Nephron progenitor cell (in vitro differentiated cells): ENCODE results near the gene CDC42EP5.
A peak's percentile ranks its signal among the peaks of the same experiment; 100 is the strongest.

Experiments used
- DNase-seq: peaks from one replicate; pipeline ENCODE4 v3.0.0; 2021
- H3K27ac Mint-ChIP-seq: 2 replicates; pipeline ENCODE4 v1.8.0; 2021; ENCODE audit warnings: mild to moderate bottlenecking, moderate library complexity, mixed read lengths
- H3K27me3 Mint-ChIP-seq: 2 replicates; pipeline ENCODE4 v1.8.0; 2021; ENCODE audit warnings: mild to moderate bottlenecking, low read depth, mixed read lengths; ENCODE audit not compliant: poor library complexity
- H3K36me3 Mint-ChIP-seq: 2 replicates; pipeline ENCODE4 v1.8.0; 2021; ENCODE audit warnings: low read depth, mixed read lengths
- H3K4me1 Mint-ChIP-seq: 2 replicates; pipeline ENCODE4 v1.8.0; 2021; ENCODE audit warnings: mixed read lengths
- H3K4me3 Mint-ChIP-seq: 2 replicates; pipeline ENCODE4 v1.8.0; 2021; ENCODE audit warnings: mild to moderate bottlenecking, moderate library complexity, mixed read lengths
- H3K9me3 Mint-ChIP-seq: 2 replicates; pipeline ENCODE4 v1.8.0; 2021; ENCODE audit warnings: mild to moderate bottlenecking, moderate library complexity, mixed read lengths
- CTCF ChIP-seq: fragments of 200-600 bp; sonication (generic); IDR thresholded peaks from 2 replicates; pipeline ENCODE4 v1.5.0; 2021; ENCODE audit warnings: antibody characterized with exemption

CDC42EP5 gene

DNA sequence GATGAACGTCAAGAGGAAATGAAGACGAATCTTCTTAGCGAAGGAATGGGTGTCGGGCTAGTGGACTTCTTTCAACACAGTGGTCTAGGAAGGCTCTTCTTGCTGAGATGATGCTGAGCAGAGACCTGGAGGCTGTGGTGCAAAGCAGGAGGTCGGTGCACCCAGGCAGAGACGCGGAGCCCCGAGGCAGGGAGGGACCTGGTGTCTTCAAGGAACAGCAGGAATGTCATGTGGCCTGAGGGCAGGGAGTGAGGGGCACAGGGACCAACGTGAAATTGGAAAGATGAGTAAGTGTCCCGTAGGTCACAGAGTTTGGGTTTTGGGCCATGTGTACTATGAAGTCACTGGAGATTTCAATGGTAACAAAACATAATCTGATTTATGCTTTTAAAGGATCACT, 11.4 kb upstream of the CDC42EP5 start:
- H3K4me1 Mint-ChIP-seq, result no peaks in the 10 kb centered on the region
- H3K27ac Mint-ChIP-seq, result no peak overlapping the region
- DNase-seq, result no peak
- H3K4me3 Mint-ChIP-seq, result no peak overlapping the region
- no peak for TF ChIP-seq CTCF
- H3K36me3 Mint-ChIP-seq, result no peaks in the 10 kb centered on the region
- H3K9me3 Mint-ChIP-seq, result peaks cover 26% of the 10 kb centered on the region
- H3K27me3 Mint-ChIP-seq, result peaks cover 31% of the 10 kb centered on the region

- no peak for DNase-seq
- no peak overlapping the region for H3K4me3 Mint-ChIP-seq
- no peaks in the 10 kb centered on the region for H3K4me1 Mint-ChIP-seq
- H3K27me3 Mint-ChIP-seq, result peaks cover 46% of the 10 kb centered on the region
- TF ChIP-seq CTCF, result no peak
- H3K9me3 Mint-ChIP-seq, result peaks cover 21% of the 10 kb centered on the region
- H3K36me3 Mint-ChIP-seq, result no peaks in the 10 kb centered on the region
- H3K27ac Mint-ChIP-seq, result no peak overlapping the region
Observed at GRCh38 chr19:54482889-54483288, 9.8 kb upstream of the CDC42EP5 start.

GRCh38 chr19:54481326-54481930, 8.3 kb upstream of the CDC42EP5 start:
- Mint-ChIP-seq H3K36me3 (no peaks in the 10 kb centered on the region), H3K4me1 (no peaks in the 10 kb centered on the region), H3K9me3 (peaks cover 21% of the 10 kb centered on the region), H3K4me3 (no peak overlapping the region), H3K27ac (no peak overlapping the region), H3K27me3 (peaks cover 60% of the 10 kb centered on the region)
- DNase-seq, result peak; percentile 81
- peak; percentile 65 for TF ChIP-seq CTCF

GRCh38 chr19:54480051-54480450, 7.0 kb upstream of the CDC42EP5 start:
- H3K36me3 Mint-ChIP-seq, result no peaks in the 10 kb centered on the region
- no peak for DNase-seq
- peaks cover 11% of the 10 kb centered on the region for H3K9me3 Mint-ChIP-seq
- no peaks in the 10 kb centered on the region for H3K4me1 Mint-ChIP-seq
- peaks cover 68% of the 10 kb centered on the region for H3K27me3 Mint-ChIP-seq
- H3K27ac Mint-ChIP-seq, result no peak overlapping the region
- H3K4me3 Mint-ChIP-seq, result no peak overlapping the region
- no peak for TF ChIP-seq CTCF

DNA sequence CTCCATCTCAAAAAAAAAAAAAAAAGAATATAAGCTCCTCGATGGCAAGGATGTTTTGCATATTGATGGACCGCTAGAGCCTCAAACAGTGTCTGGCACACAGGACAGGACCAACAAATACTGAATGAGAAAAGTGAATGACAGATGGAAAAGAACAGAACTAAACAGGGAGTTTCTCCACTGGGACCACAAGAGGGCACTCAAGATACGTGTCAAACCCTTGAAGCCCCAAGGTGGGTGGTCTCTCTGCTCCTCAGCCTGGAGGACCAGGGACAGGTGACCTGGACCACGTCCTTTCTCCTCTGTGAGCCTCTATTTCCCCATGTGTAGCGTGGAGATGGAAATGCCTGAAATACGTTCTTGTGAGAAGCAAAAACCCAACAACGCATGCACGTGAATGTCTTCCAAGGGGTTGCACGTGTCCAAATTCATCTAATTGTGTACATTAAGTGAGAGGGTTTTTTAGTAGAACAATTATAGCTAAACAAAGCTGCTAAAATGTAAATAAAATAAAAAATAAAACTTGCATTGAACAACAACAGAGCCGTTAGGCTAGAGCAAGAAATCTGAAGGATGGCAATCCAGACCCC, 5.7 kb upstream of the CDC42EP5 start:
- Mint-ChIP-seq H3K36me3 (no peaks in the 10 kb centered on the region), H3K9me3 (peaks cover under 1% of the 10 kb centered on the region), H3K4me1 (peaks cover 4% of the 10 kb centered on the region), H3K27ac (no peak overlapping the region), H3K4me3 (no peak overlapping the region), H3K27me3 (peaks cover 73% of the 10 kb centered on the region)
- peak; percentile 73 for DNase-seq
- TF ChIP-seq CTCF, result peak; percentile 66

- no peak for TF ChIP-seq CTCF
- peaks cover 12% of the 10 kb centered on the region for H3K4me1 Mint-ChIP-seq
- no peak overlapping the region for H3K4me3 Mint-ChIP-seq
- H3K9me3 Mint-ChIP-seq, result no peaks in the 10 kb centered on the region
- H3K27ac Mint-ChIP-seq, result no peak overlapping the region
- H3K27me3 Mint-ChIP-seq, result peaks cover 80% of the 10 kb centered on the region
- no peaks in the 10 kb centered on the region for H3K36me3 Mint-ChIP-seq
- no peak for DNase-seq
Observed at GRCh38 chr19:54477650-54478049, 4.6 kb upstream of the CDC42EP5 start.
